ENCODE results near the gene AFAP1L1. TPM values are rescaled to one million over a fixed set of nuclear protein-coding genes. Genes with fewer than 3 reads are reported as not detected.
A peak's percentile ranks its signal among the peaks of the same experiment; 100 is the strongest.

The AFAP1L1 gene
- total and polyA plus RNA-seq, 9 of the 15 experiments (the other 6 are each of a cell fraction or from before 2014, with no cell fraction given): 0.01 to 0.12 (median 0.03) TPM; not detected in 4

GRCh38 chr5:149345147-149345891, 73.7 kb downstream of the AFAP1L1 start, which contains the start of gene GRPEL2 (continued):
- TF ChIP-seq PCBP1 (IDR thresholded peaks at IDR 0.05; ENCODE audit: low read depth, low read length, poor library complexity, severe bottlenecking) (peak; percentile 53), CTCFL (IDR thresholded peaks at IDR 0.05; ENCODE audit: borderline replicate concordance, insufficient read depth, low read depth, low read length, poor library complexity, severe bottlenecking) (no peak), BMI1 (IDR thresholded peaks at IDR 0.05; ENCODE audit: low read length) (0 out of 2 replicates have a peak, but pooled peaks have one; percentile 39), ZNF507 (tag; conservative IDR thresholded peaks at IDR 0.05) (no peak), COPS2 (conservative IDR thresholded peaks at IDR 0.05) (no peak), ZNF740 (CRISPR knock-in tag; IDR thresholded peaks at IDR 0.05) (no peak; the same call in 1 of the 2 replicates), ZNF740 (tag; IDR thresholded peaks at IDR 0.05) (no peak), ZNF668 (CRISPR knock-in tag; IDR thresholded peaks at IDR 0.05) (no peak), TCF7 (IDR thresholded peaks at IDR 0.05; ENCODE audit: borderline replicate concordance) (peak; percentile 73; the same call in 1 of the 2 replicates), MECOM (CRISPR knock-in tag; IDR thresholded peaks at IDR 0.05) (no peak), YY1 (IDR thresholded peaks at IDR 0.05; ENCODE audit: borderline replicate concordance in 1 of 3, control insufficient read depth in 1 of 3, extremely low read depth in 1 of 3, insufficient read depth in 3 of 3, insufficient read length in 1 of 3, insufficient replicate concordance in 2 of 3, low read depth in 1 of 3, low read length in 2 of 3) (peak; percentile 63 to 94 (median 92)), GABPB1 (CRISPR knock-in tag; IDR thresholded peaks at IDR 0.05) (peak; percentile 99), TRIM25 (IDR thresholded peaks at IDR 0.05; ENCODE audit: borderline replicate concordance) (no peak), NFXL1 (CRISPR knock-in tag; IDR thresholded peaks at IDR 0.05) (no peak), HDAC8 (tag; IDR thresholded peaks at IDR 0.05) (0 out of 2 replicates have a peak, but pooled peaks have one; percentile 14), NUFIP1 (IDR thresholded peaks at IDR 0.05; ENCODE audit: partially characterized antibody) (no peak), ZFP1 (CRISPR knock-in tag; IDR thresholded peaks at IDR 0.05) (no peak), DIDO1 (tag; IDR thresholded peaks at IDR 0.05; ENCODE audit: low read depth) (peak; percentile 87), NFE2L1 (tag; IDR thresholded peaks at IDR 0.05; ENCODE audit: borderline replicate concordance, low read depth) (no peak)

All from K562 (cell line).